GM12801 (cell line): ENCODE data around the gene TSHZ2.

ENCODE experiments used
- TF ChIP-seq, protein P1 (sequence below): IDR thresholded peaks from one replicate; pipeline ENCODE4 v1.5.1; 2011; ENCODE audit warnings: control low read depth; ENCODE audit not compliant: insufficient read length; ENCODE audit errors: extremely low read depth

TSHZ2 gene

DNA sequence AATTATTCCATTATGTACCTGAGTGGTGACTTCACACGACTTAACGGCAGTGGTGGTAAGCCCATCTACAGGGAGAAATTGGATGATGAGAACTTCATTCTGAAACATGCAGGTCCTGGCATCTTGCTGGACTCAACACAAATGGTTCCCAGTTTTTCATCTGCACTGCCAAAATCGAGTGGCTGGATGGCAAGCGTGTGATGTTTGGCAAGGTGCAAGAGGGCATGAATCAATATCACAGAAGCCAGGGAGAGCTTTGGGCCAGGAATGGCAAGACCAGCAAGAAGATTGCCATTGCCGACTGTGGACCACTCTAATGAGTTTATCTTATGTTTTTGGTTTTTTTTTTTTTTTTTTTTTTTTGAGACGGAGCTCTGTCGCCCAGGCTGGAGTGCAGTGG lies 449.2 kb downstream of the TSHZ2 start:
- TF ChIP-seq, protein P1, sequence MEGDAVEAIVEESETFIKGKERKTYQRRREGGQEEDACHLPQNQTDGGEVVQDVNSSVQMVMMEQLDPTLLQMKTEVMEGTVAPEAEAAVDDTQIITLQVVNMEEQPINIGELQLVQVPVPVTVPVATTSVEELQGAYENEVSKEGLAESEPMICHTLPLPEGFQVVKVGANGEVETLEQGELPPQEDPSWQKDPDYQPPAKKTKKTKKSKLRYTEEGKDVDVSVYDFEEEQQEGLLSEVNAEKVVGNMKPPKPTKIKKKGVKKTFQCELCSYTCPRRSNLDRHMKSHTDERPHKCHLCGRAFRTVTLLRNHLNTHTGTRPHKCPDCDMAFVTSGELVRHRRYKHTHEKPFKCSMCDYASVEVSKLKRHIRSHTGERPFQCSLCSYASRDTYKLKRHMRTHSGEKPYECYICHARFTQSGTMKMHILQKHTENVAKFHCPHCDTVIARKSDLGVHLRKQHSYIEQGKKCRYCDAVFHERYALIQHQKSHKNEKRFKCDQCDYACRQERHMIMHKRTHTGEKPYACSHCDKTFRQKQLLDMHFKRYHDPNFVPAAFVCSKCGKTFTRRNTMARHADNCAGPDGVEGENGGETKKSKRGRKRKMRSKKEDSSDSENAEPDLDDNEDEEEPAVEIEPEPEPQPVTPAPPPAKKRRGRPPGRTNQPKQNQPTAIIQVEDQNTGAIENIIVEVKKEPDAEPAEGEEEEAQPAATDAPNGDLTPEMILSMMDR: no peak

DNA sequence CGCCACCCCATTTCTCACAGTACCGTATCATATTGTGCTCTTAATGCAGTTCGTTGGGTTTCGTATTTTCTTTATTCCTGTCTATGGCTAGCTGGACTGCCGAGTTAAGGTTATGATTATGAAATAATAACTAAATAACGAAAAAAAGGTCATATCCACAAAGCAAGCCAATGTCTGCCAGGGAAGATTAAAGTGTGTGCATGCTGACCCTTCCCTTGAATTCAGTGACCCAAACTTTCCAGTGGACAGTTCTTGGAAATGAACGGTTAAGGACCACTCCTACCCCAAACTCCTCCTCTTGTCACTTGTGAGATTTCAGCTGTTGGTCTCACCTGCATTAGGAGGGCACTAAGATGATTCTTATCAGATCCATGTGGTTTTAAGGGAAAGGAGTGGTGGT lies 449.9 kb downstream of the TSHZ2 start:
- TF ChIP-seq, protein P1: no peak

DNA sequence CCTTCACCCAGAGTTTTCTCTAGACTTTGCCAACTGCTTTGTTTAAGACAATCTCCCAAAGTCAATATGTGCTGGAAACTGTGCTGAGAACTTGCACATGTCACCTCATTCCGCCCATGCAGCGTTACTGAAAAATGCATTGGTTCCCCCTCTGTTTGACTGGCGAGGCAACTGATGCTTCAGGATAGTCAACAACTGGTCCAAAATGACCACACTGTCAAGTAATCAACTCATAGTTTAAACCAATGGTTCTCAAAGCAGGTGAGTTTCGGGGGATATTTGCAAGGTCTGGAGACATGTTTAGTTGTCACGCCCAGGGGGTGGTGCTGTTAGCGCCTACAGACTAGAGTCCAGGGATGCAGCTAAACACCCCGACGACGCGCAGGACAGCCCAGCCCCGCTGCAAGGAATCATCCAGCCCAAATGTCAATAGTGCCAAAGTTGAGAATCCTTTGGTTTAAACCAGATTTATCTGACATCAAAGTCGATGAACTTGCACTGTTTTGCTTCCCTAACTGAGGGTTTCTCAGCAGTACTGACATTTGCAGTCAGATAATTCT lies 451.5 kb downstream of the TSHZ2 start:
- TF ChIP-seq, protein P1: no peak

DNA sequence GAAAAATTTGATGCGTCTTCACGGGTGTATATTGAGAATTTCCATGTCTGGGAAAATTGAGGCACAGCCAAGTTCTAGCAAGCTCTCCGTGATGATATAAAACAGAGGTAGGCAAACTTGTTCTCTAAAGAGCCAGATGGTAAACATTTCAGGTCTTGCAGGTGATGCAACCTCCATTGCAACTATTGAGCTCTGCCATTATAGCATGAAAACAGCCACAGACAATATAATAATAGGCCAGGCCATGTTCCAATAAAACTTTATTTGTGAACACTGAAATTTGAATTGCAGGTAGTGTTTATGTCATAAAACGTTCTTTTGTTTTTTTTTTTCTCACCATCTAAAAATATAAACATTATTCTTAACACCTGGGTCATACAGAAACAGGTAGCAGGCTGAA lies 453.3 kb downstream of the TSHZ2 start:
- TF ChIP-seq, protein P1: no peak

DNA sequence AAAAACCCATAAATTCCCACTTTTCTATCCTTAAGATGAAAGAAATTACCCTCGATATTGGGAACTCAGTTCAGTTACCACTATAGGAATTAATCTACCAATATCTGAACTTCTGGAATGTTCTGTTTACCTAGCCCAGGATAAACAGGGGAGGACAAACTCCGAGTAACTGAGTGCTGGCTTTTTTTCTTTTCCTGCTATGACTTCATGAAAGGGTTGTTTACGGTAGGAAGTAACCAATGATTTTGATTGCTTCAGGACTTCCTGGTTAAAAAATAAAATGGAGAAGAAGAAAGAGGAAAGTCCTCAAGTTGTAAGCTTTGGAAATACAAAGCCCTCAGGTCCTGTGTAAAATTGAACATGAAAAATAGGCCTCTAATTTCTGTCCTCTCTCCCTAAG lies 453.8 kb downstream of the TSHZ2 start:
- TF ChIP-seq, protein P1: no peak

DNA sequence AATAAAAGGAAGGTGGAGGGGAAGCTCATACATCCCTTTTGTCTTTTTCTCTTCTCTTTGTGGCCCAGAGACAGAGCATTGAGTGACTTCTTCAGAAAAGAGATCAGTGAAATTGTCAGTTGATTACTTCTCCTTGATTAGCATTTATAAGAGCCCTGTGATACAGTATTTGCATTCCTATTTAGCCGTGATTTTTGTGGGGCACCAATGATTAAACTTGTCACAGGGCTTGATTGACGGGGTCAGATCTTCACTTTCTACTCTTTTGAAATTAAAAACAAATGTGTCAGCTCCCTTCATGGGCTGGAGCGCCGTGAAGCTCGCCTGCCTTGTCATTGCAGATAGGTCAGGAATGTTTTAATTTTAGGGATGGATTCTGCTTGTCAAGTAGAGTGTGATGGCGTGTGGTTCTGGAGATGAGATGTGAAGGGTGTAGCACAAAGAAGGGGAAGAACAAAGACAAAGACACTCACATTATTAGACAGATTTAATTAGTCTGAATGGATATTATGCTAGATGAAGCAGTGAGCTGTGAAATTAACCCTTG lies 454.7 kb downstream of the TSHZ2 start:
- TF ChIP-seq, protein P1: no peak

DNA sequence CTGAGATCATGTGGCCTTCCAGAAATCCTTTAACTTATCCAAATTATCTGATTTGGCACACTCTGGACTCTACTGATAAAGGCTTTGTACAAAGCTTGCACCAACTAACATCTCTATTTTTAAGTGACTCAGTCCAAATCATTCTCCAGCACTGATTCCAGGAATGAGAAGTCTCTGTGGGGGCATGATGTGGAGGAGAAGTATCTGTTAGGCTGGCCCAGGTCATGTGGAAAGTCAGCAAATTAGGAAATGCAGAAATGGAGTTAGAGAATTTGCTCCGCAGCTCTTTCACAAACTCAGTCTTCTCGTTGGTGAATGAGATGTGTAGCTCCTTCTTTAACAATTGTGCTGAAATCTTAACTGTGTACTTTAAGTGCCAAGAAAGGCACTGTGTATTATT lies 455.8 kb downstream of the TSHZ2 start:
- TF ChIP-seq, protein P1: no peak
